Esophagus squamous epithelium (tissue), 5 donors: ENCODE measurements around the gene PSD2. TPM values are rescaled to one million over a fixed set of nuclear protein-coding genes. Genes with fewer than 3 reads are reported as not detected.

ENCODE experiments used
- DNase-seq: peaks from one replicate; lab custom pipeline; 2025; lab: John Stamatoyannopoulos, UW
- H3K27ac ChIP-seq, 4 donors: fragments of 200-600 bp; sonication (generic); one replicate each; pipeline ENCODE4 v1.5.1; 2016 to 2019; ENCODE audit warnings: mild to moderate bottlenecking in 1 of 4
- H3K27me3 ChIP-seq, 4 donors: fragments of 200-600 bp; sonication (generic); 1 replicate in 3 of 4; 2 replicates in 1 of 4; pipeline versions ENCODE4 v1.5.1 to v1.6.0; 2017 to 2021; ENCODE audit warnings: antibody characterized with exemption in 1 of 4
- H3K36me3 ChIP-seq, 3 donors: fragments of 200-600 bp; sonication (generic); one replicate each; pipeline ENCODE4 v1.5.1; 2016 to 2019
- H3K4me1 ChIP-seq, 3 donors: fragments of 200-600 bp; sonication (generic); one replicate each; pipeline ENCODE4 v1.5.1; 2017 to 2019
- H3K4me3 ChIP-seq, 4 donors: fragments of 200-600 bp; sonication (generic); 1 replicate in 3 of 4; 2 replicates in 1 of 4; pipeline ENCODE4 v1.5.1; 2016 to 2019; ENCODE audit warnings: mild to moderate bottlenecking in 2 of 4, moderate library complexity in 1 of 4
- H3K9me3 ChIP-seq, 3 donors: fragments of 200-600 bp; sonication (generic); one replicate each; pipeline ENCODE4 v1.5.1; 2016 to 2019
- CTCF ChIP-seq, 6 experiments: fragments of 450-650 bp in 4 of 6; fragments of 200-600 bp in 2 of 6; sonication (generic) in 2 of 6; IDR thresholded peaks; one replicate each; pipeline ENCODE4 v1.5.1; 2016 to 2019; ENCODE audit warnings: antibody characterized with exemption in 6 of 6, mild to moderate bottlenecking in 4 of 6, moderate library complexity in 4 of 6
- POLR2A ChIP-seq, 4 donors: fragments of 450-650 bp; IDR thresholded peaks; one replicate each; pipeline ENCODE4 v1.6.1; 2017; ENCODE audit warnings: antibody characterized with exemption in 4 of 4, mild to moderate bottlenecking in 4 of 4, moderate library complexity in 3 of 4
- WGBS, 2 donors: methylation state at CpG; one replicate each; pipeline ENCODE4 v1.1.5; 2018; 5-methylcytosine and 5-hydroxymethylcytosine counted together
- intact Hi-C: fragments of 100-400 bp; cut with DNase I; formaldehyde crosslinking; loops from one replicate; pipeline ENCODE4 v1.15.0; 2022
- total RNA-seq, 4 donors: library from RNA; depleted of rRNA; stranded (reverse); fragments of >200 nt; gene quantifications; one replicate each; pipeline ENCODE4 v1.1.0, GENCODE V29; 2016
- donor health status: DM: yes; HTN: yes; CAD: no.

PSD2 gene
- total RNA-seq, 4 donors from 2014 or later, result not detected

GRCh38 chr5:139756971-139757370, 38.6 kb upstream of the PSD2 start:
- no peak overlapping the region for H3K4me3 ChIP-seq
- H3K4me1 ChIP-seq, result peaks cover 6 to 12% (median 7%) of the 10 kb centered on the region in 3 donors
- intact Hi-C loops, result no loop called here
- DNase-seq, result no peak
- no peaks in the 10 kb centered on the region for H3K9me3 ChIP-seq
- H3K27ac ChIP-seq, result no peak overlapping the region
- no peaks in the 10 kb centered on the region for H3K36me3 ChIP-seq
- WGBS, 2 donors, result 80 to 94% methylated on average over 1 to 2 of the region's 2 CpGs
- TF ChIP-seq POLR2A (IDR thresholded peaks at IDR 0.05) (no peak), CTCF (IDR thresholded peaks at IDR 0.05) (no peak)
- peaks cover 8 to 75% (median 12%) of the 10 kb centered on the region in 4 donors for H3K27me3 ChIP-seq

- 86 to 94% methylated on average over 10 to 11 of the region's 11 CpGs for WGBS, 2 donors
- intact Hi-C loops, result no loop called here
- no peaks in the 10 kb centered on the region for H3K36me3 ChIP-seq
- TF ChIP-seq CTCF (IDR thresholded peaks at IDR 0.05) (no peak), POLR2A (IDR thresholded peaks at IDR 0.05) (no peak)
- no peak for DNase-seq
- H3K9me3 ChIP-seq, result no peaks in the 10 kb centered on the region
- peaks cover 6 to 12% (median 7%) of the 10 kb centered on the region in 3 donors for H3K4me1 ChIP-seq
- no peak overlapping the region for H3K4me3 ChIP-seq
- peaks cover 8 to 75% (median 12%) of the 10 kb centered on the region in 4 donors for H3K27me3 ChIP-seq
- no peak overlapping the region for H3K27ac ChIP-seq
These were observed 37.7 kb upstream of the PSD2 start for GRCh38 chr5:139757727-139758509.

DNA sequence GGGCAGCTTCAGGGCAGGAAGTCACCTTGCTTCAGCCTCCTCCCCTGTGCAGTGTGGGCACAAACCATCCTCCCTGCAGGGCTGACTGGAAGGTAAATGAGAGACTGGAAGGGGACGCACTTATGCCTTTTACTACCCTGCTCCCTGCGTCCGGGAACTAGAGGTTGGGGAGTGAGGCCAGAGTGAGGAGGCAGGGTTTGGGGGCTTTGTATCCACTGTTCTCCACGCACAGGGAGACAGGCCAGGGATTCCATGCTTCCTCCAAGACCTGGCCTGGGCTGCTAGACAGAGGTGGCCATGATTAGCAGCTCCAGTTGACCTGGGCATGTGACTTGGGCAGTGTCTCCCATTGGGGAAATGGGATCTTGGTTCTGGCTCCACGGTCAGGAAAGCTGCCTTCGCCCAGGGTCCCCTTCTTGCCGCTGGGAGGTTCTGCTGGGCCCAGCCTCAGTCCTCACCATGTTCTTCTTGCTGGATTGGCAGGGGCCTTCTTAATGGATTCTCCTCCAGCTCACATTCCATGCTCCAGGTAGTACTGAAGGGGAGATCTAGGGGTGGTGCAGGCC, 37.0 kb upstream of the PSD2 start:
- intact Hi-C loops, result no loop called here
- Histone ChIP-seq H3K36me3 (no peaks in the 10 kb centered on the region), H3K27ac (no peak overlapping the region), H3K4me3 (no peak overlapping the region), H3K27me3 (peaks cover 8 to 75% (median 12%) of the 10 kb centered on the region in 4 donors), H3K9me3 (no peaks in the 10 kb centered on the region), H3K4me1 (peaks cover 6 to 12% (median 7%) of the 10 kb centered on the region in 3 donors)
- TF ChIP-seq POLR2A (IDR thresholded peaks at IDR 0.05) (no peak), CTCF (IDR thresholded peaks at IDR 0.05) (no peak)
- DNase-seq, result no peak
- WGBS, 2 donors, result 84% methylated on average over 5 of the region's 7 CpGs; no CpG with 5 or more reads in 1 of the 2 donors

- Histone ChIP-seq H3K36me3 (no peaks in the 10 kb centered on the region), H3K27ac (no peak overlapping the region), H3K27me3 (peaks cover 9 to 75% (median 15%) of the 10 kb centered on the region in 4 donors), H3K4me3 (no peak overlapping the region), H3K9me3 (no peaks in the 10 kb centered on the region), H3K4me1 (peaks cover 6 to 16% (median 7%) of the 10 kb centered on the region in 3 donors)
- DNase-seq, result no peak
- intact Hi-C loops, result no loop called here
- WGBS, 2 donors, result 62 to 70% methylated on average over 23 to 24 of the region's 36 CpGs
- TF ChIP-seq CTCF (IDR thresholded peaks at IDR 0.05) (no peak), POLR2A (IDR thresholded peaks at IDR 0.05) (no peak)
These were observed 36.3 kb upstream of the PSD2 start for GRCh38 chr5:139759219-139759721.
